Neural progenitor cell (in vitro differentiated cells): ENCODE data around the gene ZNF500. TPM values are rescaled to one million over a fixed set of nuclear protein-coding genes. Genes with fewer than 3 reads are reported as not detected.
A peak's percentile ranks its signal among the peaks of the same experiment; 100 is the strongest.

ENCODE experiments used
- DNase-seq: peaks from one replicate; pipeline ENCODE4 v3.0.0-alpha.2; 2016; ENCODE audit warnings: low spot score
- H2AFZ ChIP-seq: fragments of 200-600 bp; sonication (generic); replicated peaks from 2 replicates; pipeline ENCODE4 v1.6.1; 2016; ENCODE audit warnings: antibody characterized with exemption
- H3F3A ChIP-seq: fragments of 200-600 bp; sonication (generic); 2 replicates; pipeline ENCODE4 v1.6.1; 2016; ENCODE audit warnings: antibody characterized with exemption, low read depth
- H3K27ac ChIP-seq: fragments of 200-600 bp; sonication (generic); 2 replicates; pipeline ENCODE4 v1.5.1; 2016; ENCODE audit warnings: mild to moderate bottlenecking
- H3K27me3 ChIP-seq: fragments of 200-600 bp; sonication (generic); 2 replicates; pipeline ENCODE4 v1.6.1; 2016; ENCODE audit warnings: mild to moderate bottlenecking, moderate library complexity
- H3K36me3 ChIP-seq: fragments of 200-600 bp; sonication (generic); 2 replicates; pipeline ENCODE4 v1.5.1; 2016
- H3K4me1 ChIP-seq: fragments of 200-600 bp; sonication (generic); 2 replicates; pipeline ENCODE4 v1.6.1; 2016; ENCODE audit warnings: mixed run types
- H3K4me2 ChIP-seq: fragments of 200-600 bp; sonication (generic); 2 replicates; pipeline ENCODE4 v1.6.1; 2016
- H3K4me3 ChIP-seq: fragments of 200-600 bp; sonication (generic); 2 replicates; pipeline ENCODE4 v1.5.1; 2016
- H3K79me2 ChIP-seq: fragments of 200-600 bp; sonication (generic); 2 replicates; pipeline ENCODE4 v1.6.1; 2016; ENCODE audit warnings: low read depth
- H3K9ac ChIP-seq: fragments of 200-600 bp; sonication (generic); 2 replicates; pipeline ENCODE4 v1.6.1; 2016
- H3K9me3 ChIP-seq: fragments of 200-600 bp; sonication (generic); 2 replicates; pipeline ENCODE4 v1.5.1; 2016; ENCODE audit warnings: low read depth
- H4K20me1 ChIP-seq: fragments of 200-600 bp; sonication (generic); 2 replicates; pipeline ENCODE4 v1.6.1; 2016; ENCODE audit warnings: low read depth
- H3K27ac Mint-ChIP-seq: 3 replicates; pipeline ENCODE4 v1.8.0; 2021; ENCODE audit warnings: mixed read lengths
- H3K27me3 Mint-ChIP-seq: 2 replicates; pipeline ENCODE4 v1.8.0; 2022; ENCODE audit warnings: low read depth, mild to moderate bottlenecking, inconsistent platforms, moderate library complexity, mixed read lengths; ENCODE audit not compliant: insufficient read depth
- H3K36me3 Mint-ChIP-seq: 3 replicates; pipeline ENCODE4 v1.8.0; 2021; ENCODE audit warnings: mixed read lengths
- H3K4me1 Mint-ChIP-seq: 3 replicates; pipeline ENCODE4 v1.8.0; 2021; ENCODE audit warnings: mixed read lengths
- H3K4me3 Mint-ChIP-seq: 3 replicates; pipeline ENCODE4 v1.8.0; 2021; ENCODE audit warnings: mild to moderate bottlenecking, moderate library complexity, mixed read lengths
- H3K9me3 Mint-ChIP-seq: 3 replicates; pipeline ENCODE4 v1.8.0; 2020; ENCODE audit warnings: mixed read lengths
- CTCF ChIP-seq: fragments of 200-600 bp; sonication (generic); IDR thresholded peaks from 2 replicates; pipeline ENCODE4 v1.5.1; 2017; ENCODE audit warnings: antibody characterized with exemption, mild to moderate bottlenecking
- EZH2 ChIP-seq: fragments of 200-600 bp; sonication (generic); IDR thresholded peaks from 2 replicates; pipeline ENCODE4 v1.6.1; 2017; ENCODE audit warnings: antibody characterized with exemption, mild to moderate bottlenecking, moderate library complexity
- EZH2phosphoT487 ChIP-seq: fragments of 200-600 bp; sonication (generic); IDR thresholded peaks from 2 replicates; pipeline ENCODE4 v1.6.1; 2017; ENCODE audit warnings: antibody characterized with exemption
- total RNA-seq: library from RNA; depleted of rRNA; stranded (reverse); fragments of >200 nt; gene quantifications from 2 replicates; pipeline ENCODE4 v1.2.3, GENCODE V29; 2015; ENCODE audit warnings: low replicate concordance

ZNF500 gene
- total RNA-seq, 1 donor from 2014 or later, result 4.2 TPM

DNA sequence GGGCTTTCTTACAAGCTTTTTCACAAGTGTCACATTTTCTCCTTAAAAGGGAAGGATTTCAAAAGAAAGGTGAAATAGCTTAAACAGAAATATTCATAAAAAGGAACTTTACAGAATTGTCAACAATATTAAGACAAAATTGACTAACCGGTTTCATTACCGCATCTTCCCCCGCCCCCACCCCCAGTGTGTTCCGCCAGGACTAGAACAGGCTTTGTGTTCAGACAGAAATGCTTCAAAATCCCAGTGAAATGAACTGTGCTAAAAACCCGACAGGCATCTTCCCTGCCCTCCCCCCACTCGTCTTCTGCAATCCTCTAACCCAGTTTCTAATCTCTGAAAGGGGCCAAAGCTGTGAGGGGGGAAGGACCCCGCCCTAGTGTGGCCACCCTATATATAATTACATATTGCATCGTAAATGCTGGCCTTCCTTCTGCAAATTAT, 36.5 kb upstream of the ZNF500 start:
- H3K9me3 ChIP-seq, result no peaks in the 10 kb centered on the region
- Mint-ChIP-seq H3K4me1 (peaks cover 15% of the 10 kb centered on the region), H3K36me3 (peaks cover 11% of the 10 kb centered on the region), H3K27ac (no peak overlapping the region), H3K9me3 (no peaks in the 10 kb centered on the region), H3K27me3 (peaks cover 4% of the 10 kb centered on the region), H3K4me3 (peak overlapping the region; percentile 90)
- peaks cover 15% of the 10 kb centered on the region for H3K4me1 ChIP-seq
- H3K27ac ChIP-seq, result no peak overlapping the region
- H3K79me2 ChIP-seq, result peaks cover 5% of the 10 kb centered on the region
- no peaks in the 10 kb centered on the region for H3K27me3 ChIP-seq
- H3K4me3 ChIP-seq, result peak overlapping the region; percentile 91
- H3K4me2 ChIP-seq, result peak overlapping the region; percentile 83
- peaks cover 45% of the 10 kb centered on the region for H3F3A ChIP-seq
- DNase-seq, result no peak
- H3K36me3 ChIP-seq, result peaks cover 8% of the 10 kb centered on the region
- no peaks in the 10 kb centered on the region for H4K20me1 ChIP-seq
- H3K9ac ChIP-seq, result no peak overlapping the region
- TF ChIP-seq EZH2phosphoT487, result no peak
- TF ChIP-seq CTCF, result no peak
- TF ChIP-seq EZH2, result no peak
- peak overlapping the region; percentile 77 for H2AFZ ChIP-seq

DNA sequence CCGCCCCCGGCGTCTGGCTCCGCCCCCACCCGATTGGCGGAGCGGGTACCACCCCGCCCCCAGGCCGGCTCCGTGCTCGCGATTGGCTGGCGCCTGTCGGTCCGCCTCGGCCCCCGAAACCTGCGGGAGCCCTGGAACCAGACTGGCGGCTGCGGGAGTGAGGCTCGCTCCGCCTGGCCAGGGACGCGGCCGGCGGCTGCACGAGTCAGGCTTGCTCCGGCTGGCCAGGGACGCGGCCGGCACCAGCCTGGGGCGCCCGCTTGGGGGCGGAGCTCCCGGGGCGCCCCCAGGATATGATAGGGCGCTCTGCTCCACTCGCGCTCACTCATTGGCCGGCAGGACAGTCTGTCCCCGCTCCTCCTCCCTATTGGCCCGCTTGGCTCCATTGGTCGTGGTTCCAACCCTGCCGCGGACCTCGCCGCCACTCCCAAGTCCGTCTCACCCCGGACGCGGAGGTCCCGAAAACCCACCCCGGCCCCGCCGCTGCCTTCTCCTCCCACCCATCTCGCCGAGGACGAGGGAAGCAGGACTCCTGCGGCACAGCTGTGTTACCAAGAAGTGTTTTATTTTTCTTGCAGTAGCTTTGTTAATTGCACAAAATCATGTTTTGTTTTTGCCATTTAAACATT, 35.8 kb upstream of the ZNF500 start:
- DNase-seq, result peak; percentile 96
- Histone ChIP-seq H3K27me3 (no peaks in the 10 kb centered on the region), H3K9me3 (no peaks in the 10 kb centered on the region), H3K4me3 (peak overlapping the region; percentile 91), H3F3A (peaks cover 45% of the 10 kb centered on the region), H3K4me2 (peak overlapping the region; percentile 83), H3K36me3 (peaks cover 6% of the 10 kb centered on the region), H3K4me1 (peaks cover 15% of the 10 kb centered on the region), H3K9ac (no peak overlapping the region), H2AFZ (peak overlapping the region; percentile 89), H4K20me1 (no peaks in the 10 kb centered on the region), H3K79me2 (peaks cover 5% of the 10 kb centered on the region), H3K27ac (peak overlapping the region; percentile 87)
- TF ChIP-seq EZH2 (no peak), EZH2phosphoT487 (no peak), CTCF (no peak)
- H3K4me1 Mint-ChIP-seq, result peaks cover 15% of the 10 kb centered on the region
- H3K27ac Mint-ChIP-seq, result peak overlapping the region; percentile 88
- H3K9me3 Mint-ChIP-seq, result no peaks in the 10 kb centered on the region
- peaks cover 11% of the 10 kb centered on the region for H3K36me3 Mint-ChIP-seq
- H3K27me3 Mint-ChIP-seq, result peaks cover 4% of the 10 kb centered on the region
- peak overlapping the region; percentile 90 for H3K4me3 Mint-ChIP-seq

DNA sequence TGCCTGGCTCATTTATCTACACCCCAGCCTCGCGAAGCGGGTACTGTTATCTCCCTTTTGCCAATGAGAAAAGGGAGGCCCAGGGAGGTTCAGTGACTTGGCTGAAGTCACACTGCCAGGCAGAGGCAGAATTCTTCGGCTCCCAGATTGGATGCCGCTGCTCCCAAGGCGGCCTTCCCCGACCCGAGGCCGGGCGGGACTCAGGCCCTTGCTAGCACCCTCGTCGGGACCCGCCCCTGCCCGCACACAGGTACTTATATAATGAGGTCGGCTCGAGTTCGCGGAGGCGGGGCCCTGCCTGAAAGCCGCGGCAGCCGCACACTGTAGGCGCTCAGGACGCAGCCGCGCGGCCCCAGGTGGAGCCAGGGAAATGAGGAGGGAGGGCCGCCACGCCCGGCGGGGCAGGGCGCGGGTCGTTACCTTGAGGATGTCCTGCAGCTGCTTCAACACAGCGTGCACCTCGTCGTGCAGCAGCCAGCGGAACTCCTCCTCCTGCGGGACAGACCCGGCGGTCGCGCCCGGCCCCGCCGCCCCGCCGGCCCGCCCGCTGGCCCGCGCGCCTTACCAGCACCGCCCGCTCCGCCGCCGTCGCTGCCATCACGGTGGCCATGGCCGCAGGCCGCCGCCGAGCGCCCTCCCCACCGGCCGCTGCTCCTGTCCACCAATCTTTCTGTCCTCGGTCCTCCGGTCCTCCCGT, 35.1 kb upstream of the ZNF500 start, which contains the start of gene ROGDI:
Gene ROGDI, minus strand, starts transcription at position 672 of the 697 bp plus-strand sequence. Its CDS starts 62 bp downstream, at position 610.
- no peaks in the 10 kb centered on the region for H3K36me3 ChIP-seq

More for the DNA sequence above, 35.1 kb upstream of the ZNF500 start, which contains the start of gene ROGDI:
- Mint-ChIP-seq H3K36me3 (peaks cover 8% of the 10 kb centered on the region), H3K4me3 (peak within 1 kb of the TSS; percentile 90), H3K9me3 (no peaks in the 10 kb centered on the region), H3K27me3 (peaks cover 6% of the 10 kb centered on the region), H3K27ac (peak within 1 kb of the TSS; percentile 88), H3K4me1 (peaks cover 15% of the 10 kb centered on the region)
- Histone ChIP-seq H3F3A (peaks cover 45% of the 10 kb centered on the region), H3K4me3 (peak within 1 kb of the TSS; percentile 91), H4K20me1 (no peaks in the 10 kb centered on the region), H3K9ac (no peak within 1 kb of the TSS), H3K4me1 (peaks cover 15% of the 10 kb centered on the region), H3K79me2 (peaks cover 5% of the 10 kb centered on the region), H3K27ac (peak within 1 kb of the TSS; percentile 87), H2AFZ (peak within 1 kb of the TSS; percentile 89), H3K4me2 (peak within 1 kb of the TSS; percentile 83), H3K27me3 (no peaks in the 10 kb centered on the region), H3K9me3 (no peaks in the 10 kb centered on the region)
- DNase-seq, result peak; percentile 94
- TF ChIP-seq CTCF (no peak), EZH2 (no peak), EZH2phosphoT487 (no peak)
